ENCODE measurements around the gene ARHGAP29.

- no peak for TF ChIP-seq CTCF (IDR thresholded peaks at IDR 0.05)
- TF ChIP-seq POLR2A (IDR thresholded peaks at IDR 0.05): no peak
Observed at GRCh38 chr1:94248956-94249688, 11.7 kb upstream of the ARHGAP29 start.

Data from Peyer's patch (tissue), 4 donors.